H1 (cell line): Measurements from ENCODE around the gene ACAP2.

Experiments used
- BRCA1 ChIP-seq: IDR thresholded peaks from 2 replicates; pipeline ENCODE4 v1.6.1; 2012; ENCODE audit warnings: low read depth, low read length, improper control_type of control experiment
- POLR2A ChIP-seq, 2 experiments: IDR thresholded peaks; 1 replicate in 1 of 2; 2 replicates in 1 of 2; pipeline ENCODE4 v1.6.1; 2011; ENCODE audit warnings: low read depth in 2 of 2, low read length in 2 of 2, mild to moderate bottlenecking in 2 of 2; ENCODE audit errors: control extremely low read depth in 1 of 2
- SP1 ChIP-seq: IDR thresholded peaks from 2 replicates; pipeline ENCODE4 v1.6.1; 2011; ENCODE audit warnings: low read depth, low read length
- TCF12 ChIP-seq: IDR thresholded peaks from 2 replicates; pipeline ENCODE4 v1.6.1; 2011; ENCODE audit warnings: low read depth, mild to moderate bottlenecking, low read length
- YY1 ChIP-seq: IDR thresholded peaks from 2 replicates; pipeline ENCODE4 v1.6.1; 2011; ENCODE audit warnings: low read depth, mild to moderate bottlenecking, low read length
- TF ChIP-seq, protein P1 (sequence below), 3 experiments: IDR thresholded peaks; 1 replicate in 2 of 3; 2 replicates in 1 of 3; pipeline versions ENCODE4 v1.5.1 to v1.6.1; 2011; ENCODE audit warnings: low read length in 3 of 3, mild to moderate bottlenecking in 3 of 3, inconsistent platforms in 2 of 3, low read depth in 1 of 3, moderate library complexity in 1 of 3; ENCODE audit not compliant: insufficient read depth in 1 of 3; ENCODE audit errors: control extremely low read depth in 1 of 3

GRCh38 chr3:195240171-195240701 lies 202.6 kb downstream of the ACAP2 start:
- no peak for TF ChIP-seq BRCA1
- TF ChIP-seq, protein P1, sequence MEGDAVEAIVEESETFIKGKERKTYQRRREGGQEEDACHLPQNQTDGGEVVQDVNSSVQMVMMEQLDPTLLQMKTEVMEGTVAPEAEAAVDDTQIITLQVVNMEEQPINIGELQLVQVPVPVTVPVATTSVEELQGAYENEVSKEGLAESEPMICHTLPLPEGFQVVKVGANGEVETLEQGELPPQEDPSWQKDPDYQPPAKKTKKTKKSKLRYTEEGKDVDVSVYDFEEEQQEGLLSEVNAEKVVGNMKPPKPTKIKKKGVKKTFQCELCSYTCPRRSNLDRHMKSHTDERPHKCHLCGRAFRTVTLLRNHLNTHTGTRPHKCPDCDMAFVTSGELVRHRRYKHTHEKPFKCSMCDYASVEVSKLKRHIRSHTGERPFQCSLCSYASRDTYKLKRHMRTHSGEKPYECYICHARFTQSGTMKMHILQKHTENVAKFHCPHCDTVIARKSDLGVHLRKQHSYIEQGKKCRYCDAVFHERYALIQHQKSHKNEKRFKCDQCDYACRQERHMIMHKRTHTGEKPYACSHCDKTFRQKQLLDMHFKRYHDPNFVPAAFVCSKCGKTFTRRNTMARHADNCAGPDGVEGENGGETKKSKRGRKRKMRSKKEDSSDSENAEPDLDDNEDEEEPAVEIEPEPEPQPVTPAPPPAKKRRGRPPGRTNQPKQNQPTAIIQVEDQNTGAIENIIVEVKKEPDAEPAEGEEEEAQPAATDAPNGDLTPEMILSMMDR (IDR thresholded peaks at IDR 0.05; ENCODE audit: control extremely low read depth in 1 of 3, insufficient read depth in 1 of 3, low read depth in 1 of 3, low read length in 3 of 3), result no peak
- no peak for TF ChIP-seq TCF12
- TF ChIP-seq SP1, result no peak
- TF ChIP-seq POLR2A (IDR thresholded peaks at IDR 0.05; ENCODE audit: control extremely low read depth in 1 of 2, low read depth in 2 of 2, low read length in 2 of 2), result no peak
- no peak for TF ChIP-seq YY1
